Uterus (tissue), 4 donors: Measurements from ENCODE around the gene FUT2. TPM values are rescaled to one million over a fixed set of nuclear protein-coding genes. Genes with fewer than 3 reads are reported as not detected.
"Not testable (repeated sequence)": the region's sequence is repeated elsewhere in the genome, so short reads cannot be mapped to it uniquely, and the experiment has no call there.

Experiments
- DNase-seq, 2 donors: peaks; one replicate each; pipeline ENCODE4 v3.0.0-alpha.2; 2019 to 2020
- H3K27ac ChIP-seq, 2 donors: fragments of 200-600 bp; sonication (generic); 1 replicate in 1 of 2; 2 replicates in 1 of 2; pipeline ENCODE4 v1.5.1; 2016 to 2018
- H3K27me3 ChIP-seq, 2 donors: fragments of 200-600 bp; sonication (generic); one replicate each; pipeline ENCODE4 v1.5.1; 2018 to 2019; ENCODE audit warnings: control low read depth in 1 of 2
- H3K36me3 ChIP-seq, 2 donors: fragments of 200-600 bp; sonication (generic); one replicate each; pipeline ENCODE4 v1.5.1; 2019; ENCODE audit warnings: control low read depth in 1 of 2
- H3K4me1 ChIP-seq, 2 donors: fragments of 200-600 bp; sonication (generic); one replicate each; pipeline ENCODE4 v1.5.1; 2018 to 2019; ENCODE audit warnings: control low read depth in 1 of 2
- H3K4me3 ChIP-seq, 2 donors: fragments of 200-600 bp; sonication (generic); 1 replicate in 1 of 2; 2 replicates in 1 of 2; pipeline ENCODE4 v1.5.1; 2018 to 2019; ENCODE audit warnings: mild to moderate bottlenecking in 1 of 2
- H3K9me3 ChIP-seq, 2 donors: fragments of 200-600 bp; sonication (generic); one replicate each; pipeline ENCODE4 v1.5.1; 2019; ENCODE audit warnings: control low read depth in 1 of 2
- CTCF ChIP-seq, 4 experiments: fragments of 200-600 bp in 2 of 4; fragments of 450-650 bp in 2 of 4; sonication (generic) in 2 of 4; IDR thresholded peaks; one replicate each; pipeline ENCODE4 v1.5.1; 2016 to 2019; ENCODE audit warnings: antibody characterized with exemption in 4 of 4, mild to moderate bottlenecking in 2 of 4, moderate library complexity in 1 of 4
- POLR2A ChIP-seq, 2 donors: fragments of 450-650 bp; IDR thresholded peaks; one replicate each; pipeline ENCODE4 v1.6.1; 2016; ENCODE audit warnings: antibody characterized with exemption in 2 of 2, mild to moderate bottlenecking in 1 of 2, moderate library complexity in 1 of 2
- intact Hi-C: fragments of 100-400 bp; cut with DNase I; formaldehyde crosslinking; loops from one replicate; pipeline ENCODE4 v1.15.1; 2023; ENCODE audit warnings: low total_unique reads
- total RNA-seq, 4 donors: library from RNA; depleted of rRNA in 3 of 4; stranded (reverse); fragments of >200 nt in 3 of 4; gene quantifications; one replicate each; pipeline versions ENCODE4 v1.1.0 to v1.2.4, GENCODE V29; 2014 to 2023
- donor health status: DM: yes; HTN: yes; CAD: no.

Gene FUT2
- total RNA-seq, 4 donors from 2014 or later: 1.0 TPM; not detected in 3

GRCh38 chr19:48674216-48674809 is 21.5 kb upstream of the FUT2 start:
- intact Hi-C loops: no loop called here
- Histone ChIP-seq H3K4me1 (no peaks in the 10 kb centered on the region), H3K27ac (no peak overlapping the region), H3K9me3 (no peaks in the 10 kb centered on the region), H3K27me3 (no peaks in the 10 kb centered on the region), H3K4me3 (no peak overlapping the region), H3K36me3 (no peaks in the 10 kb centered on the region)
- TF ChIP-seq CTCF (IDR thresholded peaks at IDR 0.05) (no peak), POLR2A (IDR thresholded peaks at IDR 0.05) (no peak)
- no peak for DNase-seq

GRCh38 chr19:48674921-48675824 is 20.6 kb upstream of the FUT2 start:
- no peak overlapping the region for H3K4me3 ChIP-seq
- intact Hi-C loops: no loop called here
- H3K27ac ChIP-seq: peak overlapping the region in 1 of 2 donors; percentile 17
- H3K4me1 ChIP-seq: no peaks in the 10 kb centered on the region
- TF ChIP-seq CTCF (IDR thresholded peaks at IDR 0.05) (peak; percentile 79 to 92 (median 90)), POLR2A (IDR thresholded peaks at IDR 0.05) (no peak)
- H3K36me3 ChIP-seq: no peaks in the 10 kb centered on the region
- peak; percentile 83 to 87 for DNase-seq
- no peaks in the 10 kb centered on the region for H3K27me3 ChIP-seq
- no peaks in the 10 kb centered on the region for H3K9me3 ChIP-seq

GRCh38 chr19:48676487-48676886 is 19.3 kb upstream of the FUT2 start:
- no peaks in the 10 kb centered on the region for H3K27me3 ChIP-seq
- no peak overlapping the region for H3K27ac ChIP-seq
- H3K36me3 ChIP-seq: no peaks in the 10 kb centered on the region
- intact Hi-C loops: no loop called here
- DNase-seq: no peak
- H3K4me3 ChIP-seq: no peak overlapping the region
- no peaks in the 10 kb centered on the region for H3K4me1 ChIP-seq
- peak in 1 of 2 donors; percentile 6 for TF ChIP-seq POLR2A (IDR thresholded peaks at IDR 0.05)
- TF ChIP-seq CTCF (IDR thresholded peaks at IDR 0.05): no peak
- no peaks in the 10 kb centered on the region for H3K9me3 ChIP-seq

- H3K36me3 ChIP-seq: no peaks in the 10 kb centered on the region
- H3K9me3 ChIP-seq: no peaks in the 10 kb centered on the region
- H3K27me3 ChIP-seq: no peaks in the 10 kb centered on the region
- DNase-seq: no peak
- no peaks in the 10 kb centered on the region for H3K4me1 ChIP-seq
- TF ChIP-seq POLR2A (IDR thresholded peaks at IDR 0.05) (no peak), CTCF (IDR thresholded peaks at IDR 0.05) (no peak)
- intact Hi-C loops: no loop called here
- H3K4me3 ChIP-seq: no peak overlapping the region
- H3K27ac ChIP-seq: no peak overlapping the region
Observed at GRCh38 chr19:48676887-48677286, 18.9 kb upstream of the FUT2 start.

GRCh38 chr19:48678201-48678600 is 17.6 kb upstream of the FUT2 start:
- no peak overlapping the region for H3K27ac ChIP-seq
- no peaks in the 10 kb centered on the region for H3K36me3 ChIP-seq
- H3K9me3 ChIP-seq: no peaks in the 10 kb centered on the region
- no peak for DNase-seq
- H3K4me3 ChIP-seq: no peak overlapping the region
- TF ChIP-seq POLR2A (IDR thresholded peaks at IDR 0.05) (no peak), CTCF (IDR thresholded peaks at IDR 0.05) (no peak)
- H3K27me3 ChIP-seq: no peaks in the 10 kb centered on the region
- intact Hi-C loops: no loop called here
- no peaks in the 10 kb centered on the region for H3K4me1 ChIP-seq

GRCh38 chr19:48680006-48680405 is 15.8 kb upstream of the FUT2 start:
- H3K36me3 ChIP-seq, intact Hi-C loops, H3K9me3 ChIP-seq, H3K27ac ChIP-seq, H3K4me3 ChIP-seq, H3K27me3 ChIP-seq, H3K4me1 ChIP-seq, DNase-seq: not testable (repeated sequence)
